ENCODE data around the gene CDKAL1.

DNA sequence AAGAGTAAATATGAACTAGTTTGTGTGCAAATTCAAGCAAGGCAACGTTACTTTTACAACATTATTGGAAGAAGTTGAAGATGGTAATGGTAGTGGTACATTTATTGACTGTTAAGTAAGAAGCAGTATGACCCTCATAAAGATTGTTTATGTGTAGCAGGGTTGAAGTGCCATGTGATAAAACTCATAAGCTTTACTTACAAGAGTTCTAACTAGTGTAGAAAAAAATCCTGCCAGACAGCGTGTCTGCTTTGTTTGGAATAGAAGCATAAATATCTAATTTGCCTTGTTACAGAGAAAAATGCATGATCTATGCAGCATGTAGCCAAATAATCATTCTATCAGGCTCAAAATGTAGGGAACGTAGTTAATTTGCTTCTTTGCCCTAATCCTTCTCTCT is 608.5 kb downstream of the CDKAL1 start:
- TF ChIP-seq, protein P1, sequence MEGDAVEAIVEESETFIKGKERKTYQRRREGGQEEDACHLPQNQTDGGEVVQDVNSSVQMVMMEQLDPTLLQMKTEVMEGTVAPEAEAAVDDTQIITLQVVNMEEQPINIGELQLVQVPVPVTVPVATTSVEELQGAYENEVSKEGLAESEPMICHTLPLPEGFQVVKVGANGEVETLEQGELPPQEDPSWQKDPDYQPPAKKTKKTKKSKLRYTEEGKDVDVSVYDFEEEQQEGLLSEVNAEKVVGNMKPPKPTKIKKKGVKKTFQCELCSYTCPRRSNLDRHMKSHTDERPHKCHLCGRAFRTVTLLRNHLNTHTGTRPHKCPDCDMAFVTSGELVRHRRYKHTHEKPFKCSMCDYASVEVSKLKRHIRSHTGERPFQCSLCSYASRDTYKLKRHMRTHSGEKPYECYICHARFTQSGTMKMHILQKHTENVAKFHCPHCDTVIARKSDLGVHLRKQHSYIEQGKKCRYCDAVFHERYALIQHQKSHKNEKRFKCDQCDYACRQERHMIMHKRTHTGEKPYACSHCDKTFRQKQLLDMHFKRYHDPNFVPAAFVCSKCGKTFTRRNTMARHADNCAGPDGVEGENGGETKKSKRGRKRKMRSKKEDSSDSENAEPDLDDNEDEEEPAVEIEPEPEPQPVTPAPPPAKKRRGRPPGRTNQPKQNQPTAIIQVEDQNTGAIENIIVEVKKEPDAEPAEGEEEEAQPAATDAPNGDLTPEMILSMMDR (conservative IDR thresholded peaks at IDR 0.05; ENCODE audit: low read depth, low read length): no peak
- no peak for TF ChIP-seq EZH2phosphoT487 (IDR thresholded peaks at IDR 0.05; ENCODE audit: borderline replicate concordance, low read length)
- TF ChIP-seq EZH2 (IDR thresholded peaks at IDR 0.05; ENCODE audit: low read length, unreplicated experiment): no peak
